Nephron (organoid): Measurements from ENCODE around the gene PLOD1.
A peak's percentile ranks its signal among the peaks of the same experiment; 100 is the strongest.

Source experiments
- H3K27ac Mint-ChIP-seq, 3 experiments: 2 replicates each; pipeline ENCODE4 v1.8.0; 2020; ENCODE audit warnings: mixed read lengths in 3 of 3, mild to moderate bottlenecking in 2 of 3, moderate library complexity in 1 of 3
- H3K27me3 Mint-ChIP-seq: 2 replicates; pipeline ENCODE4 v1.8.0; 2021; ENCODE audit warnings: low read depth, mild to moderate bottlenecking, moderate library complexity, mixed read lengths
- H3K36me3 Mint-ChIP-seq: 2 replicates; pipeline ENCODE4 v1.8.0; 2020; ENCODE audit warnings: low read depth, mixed read lengths
- H3K4me1 Mint-ChIP-seq: 2 replicates; pipeline ENCODE4 v1.8.0; 2020; ENCODE audit warnings: mixed read lengths
- H3K4me3 Mint-ChIP-seq, 3 experiments: 2 replicates each; pipeline ENCODE4 v1.8.0; 2020; ENCODE audit warnings: mild to moderate bottlenecking in 3 of 3, mixed read lengths in 3 of 3, moderate library complexity in 2 of 3
- H3K9me3 Mint-ChIP-seq: 2 replicates; pipeline ENCODE4 v1.8.0; 2020; ENCODE audit warnings: mixed read lengths
- CTCF ChIP-seq, 3 experiments: fragments of 200-600 bp; sonication (generic); IDR thresholded peaks; one replicate each; pipeline ENCODE4 v1.5.0; 2021; ENCODE audit warnings: antibody characterized with exemption in 3 of 3; ENCODE audit not compliant: unreplicated experiment in 3 of 3

The PLOD1 gene

GRCh38 chr1:11978301-11978700 lies 43.8 kb downstream of the PLOD1 start:
- H3K27ac Mint-ChIP-seq = no peak overlapping the region
- peaks cover 19% of the 10 kb centered on the region for H3K36me3 Mint-ChIP-seq
- H3K4me3 Mint-ChIP-seq = no peak overlapping the region
- H3K27me3 Mint-ChIP-seq = no peaks in the 10 kb centered on the region
- H3K9me3 Mint-ChIP-seq = no peaks in the 10 kb centered on the region
- peaks cover 18% of the 10 kb centered on the region for H3K4me1 Mint-ChIP-seq
- TF ChIP-seq CTCF (IDR thresholded peaks at IDR 0.05; ENCODE audit: unreplicated experiment in 3 of 3) = no peak

DNA sequence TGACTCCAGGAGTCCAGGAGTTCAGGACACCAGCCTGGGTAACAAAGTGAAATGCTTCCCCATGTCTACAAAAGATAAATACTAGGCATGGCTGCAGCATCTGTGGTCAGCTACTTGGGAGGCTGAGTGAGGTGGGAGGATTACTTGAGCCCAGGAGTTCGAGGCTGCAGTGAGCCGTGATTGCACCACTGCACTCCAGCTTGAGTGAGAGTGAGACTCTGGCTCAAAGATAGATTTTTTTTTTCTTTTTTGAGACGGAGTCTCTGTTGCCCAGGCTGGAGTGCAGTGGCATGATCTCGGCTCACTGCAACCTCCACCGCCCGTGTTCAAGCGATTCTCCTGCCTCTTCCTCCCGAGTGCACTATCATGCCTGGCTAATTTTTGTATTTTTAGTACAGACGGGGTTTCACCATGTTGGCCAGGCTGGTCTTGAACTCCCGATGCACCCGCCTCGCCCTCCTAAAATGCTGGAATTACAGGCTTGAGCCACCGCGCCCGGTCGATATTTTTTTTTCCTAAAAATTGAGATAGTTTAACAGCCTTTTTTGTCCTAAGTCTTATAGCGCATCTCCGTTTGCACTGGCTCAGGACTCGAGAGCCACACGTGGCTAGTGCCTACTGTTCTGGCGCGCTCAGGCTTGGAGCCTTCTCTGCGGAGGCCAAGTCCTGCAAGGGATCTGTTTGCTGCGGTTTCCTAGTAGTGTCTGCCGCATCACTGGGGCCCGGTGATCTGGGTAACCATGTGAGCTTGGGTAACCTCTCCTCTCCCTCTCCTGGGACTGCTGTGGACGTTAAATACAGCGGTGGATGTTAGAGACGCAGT lies 44.7 kb downstream of the PLOD1 start:
- H3K36me3 Mint-ChIP-seq = peaks cover 27% of the 10 kb centered on the region
- H3K4me3 Mint-ChIP-seq = peak overlapping the region; percentile 93 to 99 (median 97)
- H3K27me3 Mint-ChIP-seq = no peaks in the 10 kb centered on the region
- peaks cover 18% of the 10 kb centered on the region for H3K4me1 Mint-ChIP-seq
- H3K9me3 Mint-ChIP-seq = no peaks in the 10 kb centered on the region
- no peak for TF ChIP-seq CTCF (IDR thresholded peaks at IDR 0.05; ENCODE audit: unreplicated experiment in 3 of 3)
- peak overlapping the region; percentile 29 to 96 (median 81) for H3K27ac Mint-ChIP-seq

DNA sequence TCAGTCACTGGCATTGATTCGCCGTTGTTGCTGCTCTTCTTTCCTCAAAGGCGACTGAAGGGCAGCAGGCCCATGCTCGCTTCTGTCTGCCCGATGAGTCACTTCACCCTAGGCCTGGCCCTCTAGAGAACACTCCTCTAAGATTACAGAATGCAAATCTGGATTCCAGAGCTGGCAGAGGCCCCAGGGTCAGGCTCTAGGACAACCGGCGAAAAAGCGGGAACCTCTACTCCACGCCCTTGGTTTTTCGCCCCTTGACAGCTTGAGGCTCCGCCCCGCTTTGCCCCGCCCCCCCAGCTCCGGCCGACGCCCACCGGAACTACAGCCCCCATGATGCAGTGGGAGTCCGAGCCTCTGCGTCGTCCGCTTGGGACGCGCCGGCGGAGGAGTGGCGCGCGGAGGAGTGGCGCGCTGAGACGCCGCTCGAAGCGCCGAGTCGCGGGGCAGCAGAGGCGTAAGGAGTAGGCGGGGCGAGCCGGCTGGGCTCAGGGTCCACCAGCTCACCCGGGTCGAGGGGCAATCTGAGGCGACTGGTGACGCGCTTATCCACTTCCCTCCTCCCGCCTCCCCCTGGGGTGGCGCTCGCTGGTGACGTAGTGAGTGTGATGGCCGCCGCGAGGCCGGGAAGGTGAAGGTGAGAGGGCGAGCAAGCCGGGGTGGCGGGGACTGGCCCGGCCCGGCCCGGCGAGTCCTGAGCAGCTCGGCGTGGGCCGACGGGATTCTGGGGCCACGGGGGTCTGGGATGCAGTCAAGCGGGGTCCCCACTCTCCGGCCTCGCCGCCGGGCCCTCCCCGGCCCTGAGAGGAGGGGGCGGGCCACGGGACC lies 45.5 kb downstream of the PLOD1 start, which contains the start of gene MFN2:
MFN2 (plus strand) TSS at position 594 of the 825 bp plus-strand sequence. CDS start 8,725 bp downstream, outside the sequence.
- H3K27me3 Mint-ChIP-seq = no peaks in the 10 kb centered on the region
- H3K27ac Mint-ChIP-seq = peak within 1 kb of the TSS; percentile 81 to 96 (median 90)
- H3K4me1 Mint-ChIP-seq = peaks cover 18% of the 10 kb centered on the region
- H3K4me3 Mint-ChIP-seq = peak within 1 kb of the TSS; percentile 97 to 99 (median 99)
- TF ChIP-seq CTCF (IDR thresholded peaks at IDR 0.05; ENCODE audit: unreplicated experiment in 3 of 3) = no peak
- H3K36me3 Mint-ChIP-seq = peaks cover 27% of the 10 kb centered on the region
- no peaks in the 10 kb centered on the region for H3K9me3 Mint-ChIP-seq

DNA sequence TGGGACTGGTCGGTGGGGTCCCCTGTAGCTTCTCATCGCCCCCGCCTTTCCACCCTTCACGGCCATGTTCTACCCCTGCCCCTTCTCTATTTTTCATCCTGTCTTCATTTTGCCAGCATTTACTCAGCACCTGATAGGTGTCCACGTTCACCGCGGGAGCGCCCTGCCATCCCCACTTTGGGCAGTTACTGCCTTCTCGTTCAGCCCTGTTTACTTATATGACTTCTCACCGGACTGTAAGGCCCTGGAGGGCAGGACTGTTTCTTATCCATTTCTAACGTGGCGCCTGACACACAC lies 46.1 kb downstream of the PLOD1 start:
- no peaks in the 10 kb centered on the region for H3K9me3 Mint-ChIP-seq
- TF ChIP-seq CTCF (IDR thresholded peaks at IDR 0.05; ENCODE audit: unreplicated experiment in 3 of 3) = no peak
- H3K27ac Mint-ChIP-seq = peak overlapping the region; percentile 29 to 96 (median 81)
- no peaks in the 10 kb centered on the region for H3K27me3 Mint-ChIP-seq
- H3K4me1 Mint-ChIP-seq = peaks cover 18% of the 10 kb centered on the region
- H3K4me3 Mint-ChIP-seq = peak overlapping the region; percentile 97 to 99 (median 99)
- peaks cover 26% of the 10 kb centered on the region for H3K36me3 Mint-ChIP-seq

GRCh38 chr1:11981378-11982009 lies 47.0 kb downstream of the PLOD1 start:
- no peak for TF ChIP-seq CTCF (IDR thresholded peaks at IDR 0.05; ENCODE audit: unreplicated experiment in 3 of 3)
- Mint-ChIP-seq H3K36me3 (peaks cover 32% of the 10 kb centered on the region), H3K4me3 (peak overlapping the region; percentile 97 to 99 (median 99)), H3K9me3 (no peaks in the 10 kb centered on the region), H3K4me1 (peaks cover 18% of the 10 kb centered on the region), H3K27me3 (no peaks in the 10 kb centered on the region), H3K27ac (peak overlapping the region; percentile 40 to 90 (median 57))
